Fibroblast of pulmonary artery (primary cell): ENCODE results near the gene SERGEF.
A peak's percentile ranks its signal among the peaks of the same experiment; 100 is the strongest.

ENCODE experiments used
- DNase-seq: peaks from one replicate; pipeline ENCODE4 v3.0.0-alpha.2; 2010; ENCODE audit warnings: low read depth
- H3K4me3 ChIP-seq: replicated peaks from 2 replicates; pipeline ENCODE4 v1.5.1; 2011; ENCODE audit warnings: low read depth, mild to moderate bottlenecking, control low read depth, low read length, moderate library complexity
- TF ChIP-seq, protein P1 (sequence below): IDR thresholded peaks from 2 replicates; pipeline ENCODE4 v1.5.1; 2011; ENCODE audit warnings: mild to moderate bottlenecking, control low read depth, low read length, inconsistent platforms; ENCODE audit errors: missing control alignments

The SERGEF gene

DNA sequence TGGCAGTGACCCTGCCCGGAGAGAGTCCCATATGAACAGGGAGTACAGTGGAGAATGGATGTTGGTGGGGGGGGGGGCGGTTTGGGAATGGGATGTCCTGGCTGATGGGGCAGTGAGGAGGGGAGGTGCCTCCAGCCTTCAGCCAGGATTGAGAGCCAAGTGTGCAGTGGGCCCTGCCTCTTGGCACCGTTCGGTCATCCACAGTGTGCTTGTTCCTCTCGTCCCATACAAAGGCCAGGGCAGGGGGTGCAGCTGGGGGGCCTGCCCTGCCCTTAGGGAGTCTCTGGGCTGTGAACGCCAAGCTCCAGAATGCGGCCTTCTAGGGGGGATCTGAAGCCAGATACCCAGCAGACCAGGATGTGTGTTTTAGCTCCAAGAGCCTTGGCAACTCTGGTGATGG is 244.3 kb downstream of the SERGEF start:
- no peak for DNase-seq
- TF ChIP-seq, protein P1, sequence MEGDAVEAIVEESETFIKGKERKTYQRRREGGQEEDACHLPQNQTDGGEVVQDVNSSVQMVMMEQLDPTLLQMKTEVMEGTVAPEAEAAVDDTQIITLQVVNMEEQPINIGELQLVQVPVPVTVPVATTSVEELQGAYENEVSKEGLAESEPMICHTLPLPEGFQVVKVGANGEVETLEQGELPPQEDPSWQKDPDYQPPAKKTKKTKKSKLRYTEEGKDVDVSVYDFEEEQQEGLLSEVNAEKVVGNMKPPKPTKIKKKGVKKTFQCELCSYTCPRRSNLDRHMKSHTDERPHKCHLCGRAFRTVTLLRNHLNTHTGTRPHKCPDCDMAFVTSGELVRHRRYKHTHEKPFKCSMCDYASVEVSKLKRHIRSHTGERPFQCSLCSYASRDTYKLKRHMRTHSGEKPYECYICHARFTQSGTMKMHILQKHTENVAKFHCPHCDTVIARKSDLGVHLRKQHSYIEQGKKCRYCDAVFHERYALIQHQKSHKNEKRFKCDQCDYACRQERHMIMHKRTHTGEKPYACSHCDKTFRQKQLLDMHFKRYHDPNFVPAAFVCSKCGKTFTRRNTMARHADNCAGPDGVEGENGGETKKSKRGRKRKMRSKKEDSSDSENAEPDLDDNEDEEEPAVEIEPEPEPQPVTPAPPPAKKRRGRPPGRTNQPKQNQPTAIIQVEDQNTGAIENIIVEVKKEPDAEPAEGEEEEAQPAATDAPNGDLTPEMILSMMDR = no peak

DNA sequence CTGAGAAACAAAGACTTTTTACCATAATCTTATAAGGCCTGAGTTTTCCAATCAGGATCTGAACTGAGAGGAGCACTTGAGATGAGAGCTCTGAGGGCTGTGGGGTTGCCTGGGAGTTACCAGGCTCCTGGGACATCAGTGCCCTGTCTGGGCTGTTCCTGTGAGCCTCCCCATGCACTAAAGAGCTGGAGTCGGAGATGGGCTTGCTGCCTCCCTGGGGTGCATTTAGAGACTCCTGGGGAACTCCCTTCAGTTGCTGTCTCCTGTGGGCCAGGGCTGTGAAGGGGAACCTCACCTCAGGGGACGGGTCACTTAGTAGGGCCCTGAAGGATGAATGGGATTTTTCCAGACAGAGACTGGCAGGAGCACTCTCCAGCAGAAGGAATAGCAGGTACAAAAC is 244.9 kb downstream of the SERGEF start:
- TF ChIP-seq, protein P1 = no peak
- DNase-seq = no peak
- H3K4me3 ChIP-seq = no peak overlapping the region

More for the DNA sequence above, 244.3 kb downstream of the SERGEF start:
- H3K4me3 ChIP-seq = no peak overlapping the region

DNA sequence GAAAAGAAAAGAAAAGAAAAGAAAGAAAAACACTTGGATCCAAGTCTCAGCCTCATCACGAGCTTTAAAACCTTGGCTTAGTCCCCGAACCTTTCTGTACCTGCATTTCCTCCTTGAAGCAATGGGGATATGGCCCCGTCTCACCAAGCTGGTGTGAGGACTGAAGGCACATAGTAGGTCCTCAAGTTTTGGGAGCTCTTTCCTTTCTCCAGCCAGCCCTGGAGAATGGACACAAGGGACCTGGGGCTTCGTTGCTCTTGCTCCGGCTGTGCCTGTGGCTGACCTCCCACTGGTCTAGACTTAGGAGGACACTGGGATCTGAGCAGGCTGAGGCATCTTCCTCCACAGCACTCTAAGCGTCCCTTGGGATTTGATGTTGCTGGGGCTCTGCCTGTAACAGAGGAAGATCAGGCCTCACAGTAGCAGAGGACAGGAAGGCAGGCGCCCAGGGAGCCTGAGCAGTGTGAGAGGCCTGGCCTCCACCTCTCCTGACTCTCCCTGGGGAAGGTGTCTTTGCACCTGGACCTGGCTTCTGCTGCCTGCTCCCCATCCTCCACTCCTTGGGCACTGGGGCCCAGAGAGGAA is 245.5 kb downstream of the SERGEF start:
- TF ChIP-seq, protein P1 = no peak
- no peak for DNase-seq
- H3K4me3 ChIP-seq = no peak overlapping the region

DNA sequence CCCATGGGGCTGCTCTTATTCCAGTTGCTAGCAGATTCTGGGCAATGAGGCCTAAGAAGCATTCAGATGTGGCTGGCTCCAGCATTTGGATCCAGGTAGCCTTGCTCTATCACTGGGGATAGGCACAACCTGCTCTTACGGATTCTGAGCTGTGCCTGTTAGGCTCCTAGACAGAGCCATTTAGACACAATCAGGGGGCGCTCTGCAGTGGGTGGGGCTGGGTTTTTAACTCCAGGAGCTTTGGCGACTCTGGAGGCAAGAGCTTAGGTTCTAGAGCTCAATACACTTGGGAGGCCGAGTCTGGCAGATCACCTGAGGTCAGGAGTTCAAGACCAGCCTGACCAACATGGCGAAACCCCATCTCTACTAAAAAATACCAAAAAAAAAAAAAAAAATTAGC is 246.3 kb downstream of the SERGEF start:
- H3K4me3 ChIP-seq = no peak overlapping the region
- TF ChIP-seq, protein P1 = peak; percentile 15
- DNase-seq = no peak

DNA sequence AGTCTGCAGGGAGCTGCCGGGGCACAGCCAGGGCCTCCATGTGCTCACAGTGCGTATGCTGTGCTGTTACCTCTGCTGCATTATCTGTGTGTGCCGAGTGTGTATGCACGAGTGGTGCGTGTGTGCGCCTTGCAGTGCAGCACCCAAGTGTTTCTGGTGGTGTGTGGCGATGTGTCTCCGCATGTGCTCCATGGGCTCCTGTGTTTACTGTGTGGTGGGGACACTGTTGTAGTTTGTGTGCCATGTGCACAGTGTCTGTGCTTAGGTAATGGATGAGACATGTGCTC is 246.8 kb downstream of the SERGEF start:
- TF ChIP-seq, protein P1 = no peak
- no peak overlapping the region for H3K4me3 ChIP-seq
- no peak for DNase-seq

DNA sequence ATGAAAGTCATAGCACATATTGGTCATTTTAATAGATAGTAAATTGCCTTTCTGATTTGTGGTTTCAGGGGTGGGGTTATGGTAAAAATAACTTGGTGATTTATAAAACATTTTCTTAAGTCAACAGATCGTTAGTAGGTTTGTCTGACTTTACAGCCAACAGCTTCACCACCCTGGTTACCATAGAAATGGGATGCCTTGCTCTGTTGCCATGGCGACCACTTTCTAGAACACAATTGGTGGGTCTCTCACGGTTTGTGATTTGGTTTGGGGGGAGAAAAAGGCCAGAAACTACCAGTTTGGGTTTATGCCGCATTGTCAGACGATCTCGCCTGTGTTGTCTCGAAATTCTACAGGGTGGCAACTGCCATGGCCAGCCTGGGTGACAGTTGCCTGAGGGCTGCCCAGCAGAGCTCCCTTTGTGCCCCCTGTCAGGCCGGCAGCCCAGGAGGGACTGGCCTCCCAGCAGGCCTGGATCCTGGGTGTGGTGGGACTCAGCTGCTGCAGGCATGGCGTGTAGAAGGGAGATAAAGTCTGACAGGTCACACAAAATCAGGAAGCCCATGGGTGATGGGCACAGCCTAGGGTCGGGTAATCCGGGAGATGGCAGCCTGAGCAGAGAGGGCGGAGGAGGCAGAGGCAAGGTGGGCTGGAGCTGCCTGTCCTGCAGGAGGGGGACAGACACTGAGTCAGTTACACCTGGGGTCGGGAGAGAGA is 247.3 kb downstream of the SERGEF start:
- no peak for DNase-seq
- TF ChIP-seq, protein P1 = no peak
- H3K4me3 ChIP-seq = no peak overlapping the region
